DMS114 treated with DMSO at 0.1 percent for 48 hours (cell line): ENCODE results near the gene SCN11A.

Experiments
- DNase-seq: peaks from one replicate; lab custom pipeline; 2025; ENCODE audit not compliant: unreplicated experiment; lab: John Stamatoyannopoulos, UW

SCN11A gene

GRCh38 chr3:39011191-39011736 lies 40.5 kb downstream of the SCN11A start:
- no peak for DNase-seq

DNA sequence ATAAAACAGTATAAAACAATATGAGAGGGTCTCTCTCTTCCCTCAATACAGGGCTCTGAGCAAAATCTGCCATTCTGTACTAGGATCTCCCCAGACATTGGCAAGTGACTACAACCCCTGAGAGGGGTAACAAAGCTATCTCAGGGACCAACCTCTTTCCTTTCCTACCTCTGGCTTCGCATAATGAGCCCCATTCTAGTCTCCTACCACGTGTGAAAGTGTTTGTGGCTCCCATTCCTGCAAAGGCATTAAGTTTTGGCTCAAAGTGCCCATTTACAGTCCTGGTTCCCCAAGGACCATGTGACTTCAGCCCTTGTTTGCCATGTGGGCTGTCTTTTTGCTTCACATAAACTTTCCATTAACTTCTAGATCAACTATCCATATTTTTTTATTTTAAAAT lies 46.4 kb downstream of the SCN11A start:
- DNase-seq: no peak
